ENCODE measurements around the gene IFI35. TPM values are rescaled to one million over a fixed set of nuclear protein-coding genes. Genes with fewer than 3 reads are reported as not detected.
A peak's percentile ranks its signal among the peaks of the same experiment; 100 is the strongest.

Gene IFI35
- total RNA-seq, 4 donors from 2014 or later = 36.1 to 59.0 (median 37.9) TPM

- Histone ChIP-seq H3K4me1 (peaks cover 0 to 70% (median 38%) of the 10 kb centered on the region in 4 donors), H3K27me3 (no peaks in the 10 kb centered on the region), H3K36me3 (peaks cover 0 to 34% (median 0%) of the 10 kb centered on the region in 3 donors), H3K4me3 (peak overlapping the region in 2 of 4 donors; percentile 68 to 98), H3K27ac (peak overlapping the region; percentile 43 to 97 (median 92)), H3K9me3 (no peaks in the 10 kb centered on the region)
- TF ChIP-seq EP300 (IDR thresholded peaks at IDR 0.05) = peak in 1 of 2 donors; percentile 16
- TF ChIP-seq CTCF (IDR thresholded peaks at IDR 0.05) = no peak
- no peak for TF ChIP-seq POLR2A (IDR thresholded peaks at IDR 0.05)
- WGBS, 2 donors = 48 to 49% methylated on average over 6 of the region's 6 CpGs
- DNase-seq (ENCODE audit: low spot score in 2 of 2) = no peak
These were observed 13.5 kb downstream of the IFI35 start for GRCh38 chr17:43020030-43020621.

- TF ChIP-seq EP300 (IDR thresholded peaks at IDR 0.05) (peak; percentile 12 to 83), CTCF (IDR thresholded peaks at IDR 0.05) (peak in 1 of 5 experiments; percentile 8), POLR2A (IDR thresholded peaks at IDR 0.05) (peak; percentile 35 to 59)
- Histone ChIP-seq H3K27me3 (no peaks in the 10 kb centered on the region), H3K27ac (peak overlapping the region; percentile 87 to 97 (median 92)), H3K9me3 (no peaks in the 10 kb centered on the region), H3K4me3 (peak overlapping the region; percentile 68 to 98 (median 93)), H3K4me1 (peaks cover 0 to 64% (median 32%) of the 10 kb centered on the region in 4 donors), H3K36me3 (peaks cover 0 to 24% (median 0%) of the 10 kb centered on the region in 3 donors)
- DNase-seq (ENCODE audit: low spot score in 2 of 2) = peak; percentile 68 to 84
- WGBS, 2 donors = 27 to 31% methylated on average over 25 to 32 of the region's 40 CpGs
These were observed 14.5 kb downstream of the IFI35 start for GRCh38 chr17:43020789-43021740.

GRCh38 chr17:43021741-43022512 is 15.3 kb downstream of the IFI35 start, which contains the start of gene VAT1:
Gene VAT1, minus strand, starts transcription at chr17:43022385. Its CDS starts 63 bp downstream, at chr17:43022322.
- peak within 1 kb of the TSS; percentile 87 to 97 (median 92) for H3K27ac ChIP-seq
- TF ChIP-seq POLR2A (IDR thresholded peaks at IDR 0.05) (peak; percentile 57 to 74), CTCF (IDR thresholded peaks at IDR 0.05) (peak in 2 of 5 experiments; percentile 25 to 37), EP300 (IDR thresholded peaks at IDR 0.05) (peak in 1 of 2 donors; percentile 94)
- H3K36me3 ChIP-seq = peaks cover 0 to 16% (median 0%) of the 10 kb centered on the region in 3 donors
- H3K4me3 ChIP-seq = peak within 1 kb of the TSS; percentile 68 to 98 (median 93)
- H3K9me3 ChIP-seq = no peaks in the 10 kb centered on the region
- no peaks in the 10 kb centered on the region for H3K27me3 ChIP-seq
- DNase-seq (ENCODE audit: low spot score in 2 of 2) = peak; percentile 66 to 74
- 0 to 1% methylated on average over 30 to 61 of the region's 80 CpGs for WGBS, 2 donors
- peaks cover 0 to 56% (median 26%) of the 10 kb centered on the region in 4 donors for H3K4me1 ChIP-seq

GRCh38 chr17:43024407-43025289 is 18.1 kb downstream of the IFI35 start, which contains the start of gene RND2:
Gene RND2, plus strand, starts transcription at chr17:43025231. Its CDS starts 117 bp downstream, at chr17:43025348.
- WGBS, 2 donors = 0 to 1% methylated on average over 28 to 34 of the region's 61 CpGs
- H3K4me3 ChIP-seq = peak within 1 kb of the TSS; percentile 39 to 70 (median 54)
- TF ChIP-seq POLR2A (IDR thresholded peaks at IDR 0.05) = peak; percentile 39 to 70
- TF ChIP-seq EP300 (IDR thresholded peaks at IDR 0.05) = peak in 1 of 2 donors; percentile 69
- peak; percentile 56 to 89 (median 80) for TF ChIP-seq CTCF (IDR thresholded peaks at IDR 0.05)
- no peaks in the 10 kb centered on the region for H3K27me3 ChIP-seq
- peak within 1 kb of the TSS; percentile 78 to 92 (median 85) for H3K27ac ChIP-seq
- peaks cover 0 to 34% (median 16%) of the 10 kb centered on the region in 4 donors for H3K4me1 ChIP-seq
- no peaks in the 10 kb centered on the region for H3K9me3 ChIP-seq
- peak; percentile 78 to 87 for DNase-seq (ENCODE audit: low spot score in 2 of 2)
- no peaks in the 10 kb centered on the region for H3K36me3 ChIP-seq
